Right lobe of liver (tissue), 4 donors: ENCODE measurements around the gene HRH2.

ENCODE experiments used
- CTCF ChIP-seq, 4 donors: fragments of 200-600 bp in 3 of 4; fragments of 450-650 bp in 1 of 4; IDR thresholded peaks; one replicate each; pipeline versions ENCODE4 v1.5.1 to v1.8.0; 2016 to 2022; ENCODE audit warnings: antibody characterized with exemption in 4 of 4, mild to moderate bottlenecking in 2 of 4
- POLR2A ChIP-seq: fragments of 450-650 bp; IDR thresholded peaks from one replicate; pipeline ENCODE4 v1.6.1; 2017; ENCODE audit warnings: antibody characterized with exemption, mild to moderate bottlenecking
- donor health status: DM: no; HTN: no; CAD: no.
- donor health status: DM: no; HTN: no; CAD: no.
- donor health status: DM: no; HTN: yes; CAD: no.

GRCh38 chr5:175654339-175654738 is 3.5 kb upstream of the HRH2 start:
- TF ChIP-seq CTCF (IDR thresholded peaks at IDR 0.05) (no peak), POLR2A (no peak)
